Pulmonary artery endothelial cell (primary cell): ENCODE data around the gene GJC2. TPM values are rescaled to one million over a fixed set of nuclear protein-coding genes. Genes with fewer than 3 reads are reported as not detected.

Experiments used
- DNase-seq: peaks from one replicate; pipeline ENCODE4 v3.0.0-alpha.2; 2011; ENCODE audit warnings: low read depth, low spot score
- total RNA-seq: library from RNA; depleted of rRNA; stranded (reverse); fragments of >200 nt; gene quantifications from 2 replicates; pipeline ENCODE4 v1.2.3, GENCODE V29; 2014

The GJC2 gene
- total RNA-seq, 1 donor from 2014 or later, result 0.86 TPM

DNA sequence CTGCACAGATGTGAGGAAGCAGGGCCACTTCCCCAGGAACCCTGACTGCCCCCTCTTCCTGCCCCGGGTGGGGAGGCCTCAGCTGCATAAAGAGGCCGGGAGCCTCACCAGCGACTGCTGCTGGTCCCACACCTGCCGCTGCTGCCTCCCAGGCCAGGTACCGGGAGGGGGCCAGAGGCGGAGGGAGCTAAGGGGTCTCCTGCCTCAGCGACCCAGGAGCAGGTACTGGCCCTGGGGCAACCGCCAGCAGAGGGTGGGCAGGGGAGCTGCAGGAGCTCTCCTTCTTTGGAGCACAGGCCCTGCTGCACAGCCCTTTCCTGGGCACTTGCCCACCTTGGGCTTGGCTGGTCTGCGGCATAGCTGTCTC lies 6.8 kb downstream of the GJC2 start:
- DNase-seq, result no peak

DNA sequence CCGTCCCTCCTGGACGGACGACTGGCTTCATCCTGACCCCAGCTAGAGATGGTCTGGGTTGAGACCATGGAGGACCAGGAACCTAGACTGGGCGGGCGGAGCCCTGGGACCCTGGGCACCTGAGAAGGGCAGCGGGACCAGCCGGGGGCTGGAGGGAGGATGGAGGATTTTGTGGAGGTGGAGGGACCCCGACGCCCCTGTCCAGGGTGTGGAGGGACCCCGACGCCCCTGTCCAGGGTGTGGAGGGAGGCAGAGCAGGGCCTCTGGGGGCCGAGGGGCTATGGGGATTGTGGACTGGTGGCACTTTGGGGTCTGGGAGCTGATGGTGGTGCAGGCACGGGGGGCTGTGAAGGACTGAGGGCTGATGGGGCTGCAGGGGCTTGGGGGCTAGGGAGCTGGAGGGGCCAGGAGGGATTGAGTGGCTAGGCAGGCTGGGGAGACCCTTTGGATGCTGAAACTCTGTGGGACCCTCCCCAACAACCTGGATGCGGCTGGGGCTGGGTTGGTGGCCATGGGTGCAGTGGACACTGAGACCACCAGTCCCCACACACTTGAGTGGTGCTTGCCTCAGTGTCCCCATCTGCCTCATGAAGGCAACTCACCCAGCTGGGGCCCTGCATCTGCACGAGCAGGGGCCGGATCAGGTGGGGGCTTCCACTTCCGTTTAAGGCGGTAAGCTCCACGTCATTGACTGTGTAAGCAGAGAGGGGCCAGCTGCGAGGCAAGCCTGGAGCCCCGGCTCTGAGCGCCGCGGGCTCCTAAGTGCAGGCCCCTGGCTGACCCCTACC lies 7.4 kb downstream of the GJC2 start:
- DNase-seq, result no peak

GRCh38 chr1:228157729-228158126 lies 8.0 kb downstream of the GJC2 start:
- DNase-seq, result no peak

DNA sequence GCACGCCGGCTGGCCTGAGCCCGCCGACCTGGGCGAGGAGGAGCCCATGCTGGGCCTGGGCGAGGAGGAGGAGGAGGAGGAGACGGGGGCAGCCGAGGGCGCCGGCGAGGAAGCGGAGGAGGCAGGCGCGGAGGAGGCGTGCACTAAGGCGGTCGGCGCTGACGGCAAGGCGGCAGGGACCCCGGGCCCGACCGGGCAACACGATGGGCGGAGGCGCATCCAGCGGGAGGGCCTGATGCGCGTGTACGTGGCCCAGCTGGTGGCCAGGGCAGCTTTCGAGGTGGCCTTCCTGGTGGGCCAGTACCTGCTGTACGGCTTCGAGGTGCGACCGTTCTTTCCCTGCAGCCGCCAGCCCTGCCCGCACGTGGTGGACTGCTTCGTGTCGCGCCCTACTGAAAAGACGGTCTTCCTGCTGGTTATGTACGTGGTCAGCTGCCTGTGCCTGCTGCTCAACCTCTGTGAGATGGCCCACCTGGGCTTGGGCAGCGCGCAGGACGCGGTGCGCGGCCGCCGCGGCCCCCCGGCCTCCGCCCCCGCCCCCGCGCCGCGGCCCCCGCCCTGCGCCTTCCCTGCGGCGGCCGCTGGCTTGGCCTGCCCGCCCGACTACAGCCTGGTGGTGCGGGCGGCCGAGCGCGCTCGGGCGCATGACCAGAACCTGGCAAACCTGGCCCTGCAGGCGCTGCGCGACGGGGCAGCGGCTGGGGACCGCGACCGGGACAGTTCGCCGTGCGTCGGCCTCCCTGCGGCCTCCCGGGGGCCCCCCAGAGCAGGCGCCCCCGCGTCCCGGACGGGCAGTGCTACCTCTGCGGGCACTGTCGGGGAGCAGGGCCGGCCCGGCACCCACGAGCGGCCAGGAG lies 8.6 kb downstream of the GJC2 start:
- DNase-seq, result no peak

DNA sequence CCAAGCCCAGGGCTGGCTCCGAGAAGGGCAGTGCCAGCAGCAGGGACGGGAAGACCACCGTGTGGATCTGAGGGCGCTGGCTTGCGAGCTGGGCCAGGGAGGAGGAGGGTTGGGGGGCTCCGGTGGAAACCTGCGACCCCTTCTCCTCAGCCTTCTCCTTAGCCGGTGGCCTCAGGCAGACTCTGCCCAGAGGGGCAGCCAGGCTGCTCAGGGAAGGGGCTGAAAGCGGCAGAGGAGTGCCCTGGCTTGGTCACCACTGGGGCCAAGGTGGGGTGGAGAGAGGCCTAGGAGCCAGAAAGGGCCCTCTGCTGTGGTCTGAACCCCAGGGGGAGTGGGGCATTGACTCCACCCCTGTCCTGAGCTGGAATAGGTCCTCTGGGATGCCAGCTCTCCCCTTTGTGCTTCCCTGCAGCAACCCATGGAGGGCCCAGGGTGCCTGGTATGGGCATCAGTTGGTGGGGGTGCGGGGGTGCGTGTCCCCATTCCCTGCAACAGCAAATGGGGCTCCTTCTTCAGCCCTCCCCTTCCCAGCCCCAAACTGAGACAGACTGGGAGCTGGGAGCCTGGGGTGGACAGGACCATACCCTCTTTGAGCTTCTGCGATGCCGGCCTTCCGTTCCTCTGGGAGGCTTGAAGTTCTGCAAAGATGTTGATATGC lies 9.4 kb downstream of the GJC2 start:
- no peak for DNase-seq

DNA sequence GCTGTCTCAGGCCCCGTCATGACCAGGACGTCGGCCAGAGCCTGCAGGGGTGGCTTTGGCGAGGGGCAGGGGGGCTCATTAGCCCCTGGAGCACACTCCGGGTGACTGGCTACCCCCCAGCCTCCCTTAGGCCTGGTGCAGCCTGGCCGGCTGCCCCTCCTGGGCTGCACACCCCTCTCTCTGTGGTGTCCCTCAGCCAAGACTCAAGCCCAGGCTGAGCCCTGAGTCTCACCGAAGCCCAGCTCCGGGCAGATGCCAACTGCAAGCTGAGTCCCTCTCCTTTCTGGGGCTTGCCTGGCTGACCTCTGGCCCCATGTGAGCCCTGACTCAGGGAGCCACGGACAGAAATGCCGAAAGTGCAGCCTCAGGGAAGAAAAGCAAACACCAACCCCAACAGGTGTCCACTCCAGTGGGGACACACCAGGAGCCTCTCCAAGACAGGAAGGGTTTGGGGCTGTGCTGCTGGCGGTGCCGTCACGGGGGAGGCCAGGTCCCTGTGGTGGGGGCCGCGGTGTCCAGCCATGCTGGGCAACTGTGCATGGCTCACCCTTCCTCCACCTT lies 10.6 kb downstream of the GJC2 start:
- DNase-seq, result no peak

GRCh38 chr1:228161362-228161761 lies 11.6 kb downstream of the GJC2 start:
- no peak for DNase-seq

DNA sequence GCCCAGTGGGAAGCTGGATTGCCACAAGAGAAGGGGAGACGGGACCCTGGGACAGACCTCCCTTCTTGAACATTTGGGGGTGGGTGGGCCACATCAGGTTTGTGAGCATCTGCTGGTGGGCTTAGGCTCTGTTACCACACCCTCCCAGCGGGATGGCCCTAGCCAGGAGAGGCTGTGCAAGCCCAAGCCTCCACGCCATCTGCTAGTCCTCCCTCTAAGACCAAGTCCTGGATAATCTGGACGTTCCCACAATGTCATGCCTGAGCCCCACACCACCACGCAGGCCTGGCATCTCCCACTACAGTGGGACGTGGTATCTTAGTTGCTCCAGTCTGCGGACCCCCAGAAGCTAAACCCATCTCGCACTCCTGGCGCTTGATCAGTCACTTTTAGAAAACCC lies 12.1 kb downstream of the GJC2 start:
- no peak for DNase-seq

DNA sequence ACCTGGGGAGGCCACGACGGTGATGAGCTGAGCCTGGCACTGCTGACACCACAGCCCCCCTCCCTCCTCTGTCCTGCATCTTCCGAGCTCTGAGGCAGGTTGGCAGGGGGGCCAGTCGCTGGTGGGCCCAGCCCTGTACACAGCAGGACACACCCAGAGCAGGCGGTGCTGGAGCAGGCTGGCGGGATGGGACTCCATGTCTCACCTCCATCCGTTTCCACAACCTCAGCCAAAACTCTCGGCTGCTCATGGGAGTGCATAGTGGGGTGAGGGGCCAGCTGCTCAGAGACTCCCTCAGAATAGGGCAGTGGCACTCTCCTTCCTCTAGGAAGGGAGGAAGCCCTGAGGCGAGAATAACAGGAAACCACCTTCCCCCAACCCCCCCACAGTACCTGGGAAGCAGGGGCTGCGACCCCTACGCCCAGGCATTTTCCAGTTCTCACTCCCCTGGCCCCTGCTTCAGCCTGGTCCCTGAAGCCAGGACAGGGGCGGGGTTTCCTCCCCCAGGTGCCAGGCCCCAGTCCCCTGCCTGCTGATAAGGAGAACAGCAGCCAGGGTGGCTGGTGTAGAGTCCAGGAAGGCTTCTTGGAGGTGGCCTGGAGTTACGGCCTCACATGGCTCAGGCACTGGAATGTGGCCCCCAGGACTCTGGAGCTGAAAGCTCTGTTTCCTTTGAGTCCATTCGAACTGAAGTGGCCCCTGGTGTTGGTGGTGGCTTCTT lies 12.7 kb downstream of the GJC2 start:
- DNase-seq, result no peak

GRCh38 chr1:228163007-228163753 lies 13.4 kb downstream of the GJC2 start:
- DNase-seq, result no peak

- DNase-seq, result no peak
Observed at GRCh38 chr1:228163776-228164519, 14.2 kb downstream of the GJC2 start.

DNA sequence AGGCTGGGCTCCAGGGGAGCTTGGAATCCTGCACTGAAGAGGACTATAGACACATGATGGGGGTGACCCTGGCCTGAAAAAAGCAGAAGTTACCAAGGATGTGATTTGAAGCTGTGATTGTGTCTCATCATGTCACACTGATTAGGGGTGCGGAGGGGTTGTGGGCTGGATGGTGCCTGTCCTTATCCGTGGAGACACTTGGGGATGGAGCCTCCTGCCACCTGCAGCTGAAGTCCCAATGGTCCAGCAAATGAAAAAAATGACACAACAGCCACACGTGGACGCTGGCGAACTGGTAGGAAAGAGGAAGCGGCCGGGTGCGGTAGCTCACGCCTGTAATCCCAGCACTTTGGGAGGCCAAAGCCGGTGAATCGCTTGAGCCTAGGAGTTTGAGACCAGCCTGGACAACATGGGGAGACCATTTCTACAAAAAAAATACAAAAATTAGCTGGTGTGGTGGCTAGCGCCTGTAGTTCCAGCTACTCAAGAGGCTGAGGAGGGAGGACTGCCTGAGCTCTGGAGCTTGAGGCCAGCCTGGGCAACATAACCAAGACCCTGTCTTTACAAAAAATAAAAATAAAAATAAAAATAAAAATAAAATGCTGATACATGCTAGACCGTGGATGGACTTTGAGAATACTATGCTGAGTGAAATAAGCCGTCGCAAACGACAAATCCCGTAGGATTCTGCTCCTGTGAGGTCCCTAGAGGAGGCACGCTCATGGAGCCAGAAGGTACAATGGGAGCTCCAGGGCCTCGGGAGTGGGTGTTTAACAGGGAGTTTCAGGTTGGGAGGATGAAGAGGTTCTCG lies 15.0 kb downstream of the GJC2 start:
- DNase-seq, result no peak

- peak; percentile 94 for DNase-seq
Observed at GRCh38 chr1:228165372-228166169, 15.8 kb downstream of the GJC2 start, which contains the start of gene IBA57. Gene IBA57, plus strand, starts transcription at chr1:228165804. Its CDS starts 13 bp downstream, at chr1:228165817.

DNA sequence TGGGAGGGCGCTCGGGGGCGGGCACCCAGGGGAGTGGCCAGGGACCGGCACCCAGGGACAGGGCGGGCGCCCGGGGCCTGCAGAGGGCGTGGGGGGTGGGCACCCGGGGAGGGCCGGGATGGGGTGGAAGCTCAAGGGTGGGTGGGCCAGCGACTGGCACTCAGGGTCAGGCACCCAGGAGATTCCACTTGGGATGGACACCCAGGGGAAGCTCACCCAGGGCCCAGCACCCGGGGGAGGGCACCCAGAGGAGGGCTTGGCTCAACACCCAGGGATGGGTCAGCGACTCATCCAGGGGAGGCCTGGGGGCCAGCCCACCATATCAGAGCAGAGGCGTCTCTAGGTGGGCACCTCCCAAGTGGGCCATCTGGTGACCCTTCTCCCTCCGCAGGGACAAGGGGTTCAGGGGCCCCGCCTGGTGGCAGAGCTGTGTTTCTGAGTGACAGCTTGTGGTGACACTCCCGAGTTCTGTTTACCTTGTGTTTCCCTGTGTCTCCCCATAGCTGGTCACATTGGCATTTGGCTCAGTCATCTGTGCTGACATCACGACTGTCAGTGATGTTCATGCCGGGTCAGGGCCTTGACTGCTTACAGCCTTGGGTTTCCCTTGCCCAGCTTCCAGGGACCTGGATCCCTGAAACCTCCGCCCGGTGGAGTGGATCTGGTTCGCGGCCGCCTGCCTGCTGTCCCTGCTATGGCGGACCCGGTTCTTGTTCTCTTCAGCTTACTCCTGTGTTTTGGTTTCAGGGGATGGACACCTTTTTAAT lies 16.6 kb downstream of the GJC2 start:
- DNase-seq, result no peak

GRCh38 chr1:228168563-228169270 lies 19.0 kb downstream of the GJC2 start:
- DNase-seq, result no peak

- no peak for DNase-seq
Observed at GRCh38 chr1:228169345-228169744, 19.6 kb downstream of the GJC2 start.

- no peak for DNase-seq
Observed at GRCh38 chr1:228170666-228171065, 20.9 kb downstream of the GJC2 start.
